ENCODE results near the gene ISLR2. TPM values are rescaled to one million over a fixed set of nuclear protein-coding genes. Genes with fewer than 3 reads are reported as not detected.

The ISLR2 gene
- total RNA-seq, 1 experiment from 2014 or later, result not detected

- Mint-ChIP-seq H3K4me1 (ENCODE audit: low read depth, unreplicated experiment) (peaks cover 36% of the 10 kb centered on the region), H3K27me3 (ENCODE audit: unreplicated experiment) (peaks cover 25% of the 10 kb centered on the region), H3K36me3 (ENCODE audit: insufficient read depth, unreplicated experiment) (peaks cover 12% of the 10 kb centered on the region), H3K4me3 (ENCODE audit: low read depth, unreplicated experiment) (no peak overlapping the region), H3K27ac (ENCODE audit: unreplicated experiment) (no peak overlapping the region), H3K9me3 (ENCODE audit: low read depth, unreplicated experiment) (no peaks in the 10 kb centered on the region)
- intact Hi-C loops (cut with micrococcal nuclease; ENCODE audit: unreplicated experiment), result no loop called here
- DNase-seq, result no peak
- CTCF ChIA-PET, result interaction anchor here (0.6 to 1.7 kb wide), 6 partner anchors 10 to 218 kb away, joined by 3 to 7 read pairs (median 4); no protein-coding TSS in a partner anchor
- TF ChIP-seq, protein P1, sequence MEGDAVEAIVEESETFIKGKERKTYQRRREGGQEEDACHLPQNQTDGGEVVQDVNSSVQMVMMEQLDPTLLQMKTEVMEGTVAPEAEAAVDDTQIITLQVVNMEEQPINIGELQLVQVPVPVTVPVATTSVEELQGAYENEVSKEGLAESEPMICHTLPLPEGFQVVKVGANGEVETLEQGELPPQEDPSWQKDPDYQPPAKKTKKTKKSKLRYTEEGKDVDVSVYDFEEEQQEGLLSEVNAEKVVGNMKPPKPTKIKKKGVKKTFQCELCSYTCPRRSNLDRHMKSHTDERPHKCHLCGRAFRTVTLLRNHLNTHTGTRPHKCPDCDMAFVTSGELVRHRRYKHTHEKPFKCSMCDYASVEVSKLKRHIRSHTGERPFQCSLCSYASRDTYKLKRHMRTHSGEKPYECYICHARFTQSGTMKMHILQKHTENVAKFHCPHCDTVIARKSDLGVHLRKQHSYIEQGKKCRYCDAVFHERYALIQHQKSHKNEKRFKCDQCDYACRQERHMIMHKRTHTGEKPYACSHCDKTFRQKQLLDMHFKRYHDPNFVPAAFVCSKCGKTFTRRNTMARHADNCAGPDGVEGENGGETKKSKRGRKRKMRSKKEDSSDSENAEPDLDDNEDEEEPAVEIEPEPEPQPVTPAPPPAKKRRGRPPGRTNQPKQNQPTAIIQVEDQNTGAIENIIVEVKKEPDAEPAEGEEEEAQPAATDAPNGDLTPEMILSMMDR (IDR thresholded peaks at IDR 0.05; ENCODE audit: unreplicated experiment), result no peak
- BruUV-seq (replicated peaks), result no TSS peak
Observed at GRCh38 chr15:74178326-74179100, 48.1 kb downstream of the ISLR2 start.

- Mint-ChIP-seq H3K27me3 (ENCODE audit: unreplicated experiment) (peaks cover 33% of the 10 kb centered on the region), H3K4me1 (ENCODE audit: low read depth, unreplicated experiment) (peaks cover 34% of the 10 kb centered on the region), H3K4me3 (ENCODE audit: low read depth, unreplicated experiment) (no peak overlapping the region), H3K27ac (ENCODE audit: unreplicated experiment) (peak overlapping the region; percentile 29), H3K36me3 (ENCODE audit: insufficient read depth, unreplicated experiment) (peaks cover 12% of the 10 kb centered on the region), H3K9me3 (ENCODE audit: low read depth, unreplicated experiment) (no peaks in the 10 kb centered on the region)
- CTCF ChIA-PET, result interaction anchor here (0.6 to 1.7 kb wide), 8 partner anchors 9 to 219 kb away, joined by 3 to 7 read pairs (median 3); no protein-coding TSS in a partner anchor
- TF ChIP-seq, protein P1 (IDR thresholded peaks at IDR 0.05; ENCODE audit: unreplicated experiment), result no peak
- intact Hi-C loops (cut with micrococcal nuclease; ENCODE audit: unreplicated experiment), result no loop called here
- no TSS peak for BruUV-seq (replicated peaks)
- DNase-seq, result peak; percentile 74
Observed at GRCh38 chr15:74179101-74179841, 48.9 kb downstream of the ISLR2 start.

DNA sequence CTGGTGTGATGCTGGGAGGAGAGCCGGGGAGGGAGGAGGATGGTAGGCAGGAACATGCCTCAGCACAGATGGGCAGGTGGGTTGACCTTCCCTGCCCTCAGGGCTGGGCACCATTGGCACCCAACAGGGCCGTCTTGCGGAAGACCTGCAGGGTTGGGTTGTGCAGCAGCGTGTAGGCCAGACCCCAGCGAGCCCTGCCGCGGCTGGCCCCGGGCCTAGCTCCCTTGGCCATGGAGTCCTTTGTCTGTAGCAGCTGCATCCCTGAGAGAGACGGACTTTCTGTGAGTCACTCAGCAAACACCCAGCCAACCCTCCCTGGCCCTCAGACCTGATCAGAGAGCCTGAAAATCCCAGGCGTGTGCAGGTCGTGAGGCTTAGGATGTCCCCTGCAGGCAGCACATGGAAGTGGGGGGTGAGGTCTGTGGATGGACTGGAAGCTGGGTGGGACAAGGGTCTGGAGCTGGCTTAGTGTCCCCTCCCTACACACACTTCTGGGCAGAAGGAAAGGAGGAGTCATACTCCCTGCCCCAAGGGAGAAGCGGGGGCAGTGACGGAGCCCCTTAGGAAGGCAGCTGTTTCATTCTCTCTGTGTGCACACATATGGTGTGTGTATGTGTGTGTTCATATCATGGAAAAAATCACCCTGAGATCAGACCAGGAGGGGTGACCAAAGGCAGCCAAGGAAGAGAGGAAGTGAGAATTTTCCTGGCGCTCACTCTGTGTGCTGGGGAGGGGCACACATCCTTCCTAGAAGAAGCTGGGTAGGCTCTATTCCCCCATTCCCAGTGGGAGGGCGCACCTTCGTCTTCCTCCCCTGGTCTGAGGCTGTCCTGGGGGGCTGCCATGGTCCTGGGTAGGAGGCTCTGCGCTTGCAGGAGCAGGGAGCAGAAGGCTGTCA lies 49.8 kb downstream of the ISLR2 start:
- H3K36me3 Mint-ChIP-seq (ENCODE audit: insufficient read depth, unreplicated experiment), result peaks cover 12% of the 10 kb centered on the region
- H3K9me3 Mint-ChIP-seq (ENCODE audit: low read depth, unreplicated experiment), result no peaks in the 10 kb centered on the region
- no TSS peak for BruUV-seq (replicated peaks)
- intact Hi-C loops (cut with micrococcal nuclease; ENCODE audit: unreplicated experiment), result no loop called here
- H3K4me1 Mint-ChIP-seq (ENCODE audit: low read depth, unreplicated experiment), result peaks cover 34% of the 10 kb centered on the region
- no peak for DNase-seq
- no peak overlapping the region for H3K27ac Mint-ChIP-seq (ENCODE audit: unreplicated experiment)
- no peak overlapping the region for H3K4me3 Mint-ChIP-seq (ENCODE audit: low read depth, unreplicated experiment)
- TF ChIP-seq, protein P1 (IDR thresholded peaks at IDR 0.05; ENCODE audit: unreplicated experiment), result no peak
- CTCF ChIA-PET, result interaction anchor here (0.5 to 1.6 kb wide), 7 partner anchors 16 to 693 kb away, joined by 3 to 7 read pairs (median 3); partner anchors contain the start of gene SCAMP2
- H3K27me3 Mint-ChIP-seq (ENCODE audit: unreplicated experiment), result peaks cover 43% of the 10 kb centered on the region

Measured in Calu3 (cell line).